ENCODE data around the gene AKAP7.
"Not testable (repeated sequence)": the region's sequence is repeated elsewhere in the genome, so short reads cannot be mapped to it uniquely, and the experiment has no call there.

Gene AKAP7

DNA sequence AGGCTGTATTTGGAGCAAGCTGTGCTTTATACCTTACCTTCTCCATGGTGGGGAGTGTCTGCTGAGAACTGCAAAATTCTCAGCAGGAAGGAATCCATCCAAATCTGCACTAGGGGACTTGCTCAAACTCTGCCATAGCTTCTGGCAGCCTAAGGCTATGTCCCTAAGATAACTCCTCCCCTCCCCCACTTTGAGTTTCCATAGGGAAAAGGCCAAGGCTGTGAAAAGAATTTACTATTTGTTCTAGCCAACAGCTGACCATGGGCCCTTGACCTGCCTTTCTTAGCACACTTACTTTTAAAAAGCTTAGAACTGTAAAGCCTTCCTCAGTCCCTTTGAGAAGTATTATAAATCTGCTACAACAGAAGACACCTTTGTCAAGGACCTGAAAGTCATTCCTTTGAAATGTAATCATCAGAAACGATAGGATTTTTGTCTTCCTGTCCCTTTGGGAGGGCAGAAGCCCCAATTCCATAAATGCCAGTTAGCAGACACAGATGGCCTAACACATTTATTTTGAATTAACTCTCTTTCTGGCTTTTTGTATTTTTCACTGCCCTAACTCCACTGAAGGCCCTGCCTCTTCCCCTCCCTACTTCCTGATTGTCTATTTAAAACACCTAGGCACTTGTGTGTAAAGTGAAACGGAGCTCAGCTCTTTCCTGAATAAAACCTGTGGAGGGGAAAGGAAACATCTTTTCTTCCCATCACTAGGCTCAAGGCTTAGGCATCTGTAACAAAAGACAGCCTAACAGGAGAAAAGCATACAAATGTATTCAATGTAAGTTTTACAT is 157.1 kb downstream of the AKAP7 start:
- no peak for DNase-seq (ENCODE audit: low spot score)

DNA sequence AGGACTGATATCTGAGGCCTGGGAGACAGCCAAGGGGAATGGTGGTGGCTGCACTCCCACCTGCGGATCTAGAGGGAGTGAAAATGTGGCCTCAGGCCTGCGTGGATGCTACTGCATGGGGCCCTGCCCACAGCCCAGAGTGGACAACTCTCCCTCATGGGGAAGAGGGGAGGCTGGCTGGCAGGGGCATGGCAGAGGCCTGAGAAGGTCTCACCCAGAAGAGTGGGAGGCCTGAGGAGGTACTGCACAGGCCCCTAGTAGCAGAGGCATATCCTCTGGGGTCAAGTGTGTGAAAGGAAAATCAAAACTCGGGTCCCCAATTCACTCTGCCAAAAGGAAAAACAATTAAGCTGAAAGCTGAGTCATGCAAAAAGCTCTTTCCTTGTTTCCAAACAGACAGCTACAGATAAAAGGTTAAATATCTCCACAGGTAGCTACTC is 158.2 kb downstream of the AKAP7 start:
- no peak for DNase-seq (ENCODE audit: low spot score)

DNA sequence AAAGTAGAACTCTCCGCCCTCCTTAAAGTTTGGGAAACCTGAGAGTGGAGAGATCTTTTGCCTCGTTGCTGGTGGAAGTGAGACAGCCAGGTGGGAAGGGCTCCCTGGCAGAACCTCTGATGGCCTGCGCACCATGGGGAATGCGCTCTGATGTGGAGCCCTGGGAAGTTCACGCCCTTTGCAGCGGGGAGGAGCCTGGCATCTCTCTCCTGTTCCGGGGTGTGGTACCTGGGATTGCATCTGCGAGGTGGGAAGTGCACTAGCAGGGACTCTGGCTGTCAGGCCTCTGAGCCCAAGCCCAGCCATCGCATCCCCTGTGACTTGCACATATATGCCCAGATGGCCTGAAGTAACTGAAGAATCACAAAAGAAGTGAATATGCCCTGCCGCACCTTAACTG is 159.8 kb downstream of the AKAP7 start:
- DNase-seq (ENCODE audit: low spot score): no peak

DNA sequence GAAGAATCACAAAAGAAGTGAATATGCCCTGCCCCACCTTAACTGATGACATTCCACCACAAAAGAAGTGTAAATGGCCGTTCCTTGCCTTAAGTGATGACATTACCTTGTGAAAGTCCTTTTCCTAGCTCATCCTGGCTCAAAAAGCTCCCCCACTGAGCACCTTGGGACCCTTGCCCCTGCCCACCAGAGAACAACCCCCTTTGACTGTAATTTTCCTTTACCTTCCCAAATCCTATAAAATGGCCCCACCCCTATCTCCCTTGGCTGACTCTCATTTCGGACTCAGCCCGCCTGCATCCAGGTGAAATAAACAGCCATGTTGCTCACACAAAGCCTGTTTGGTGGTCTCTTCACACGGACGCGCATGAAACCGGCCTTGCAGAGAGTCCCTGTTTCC is 165.6 kb downstream of the AKAP7 start:
- DNase-seq (ENCODE audit: low spot score): not testable (repeated sequence)

DNA sequence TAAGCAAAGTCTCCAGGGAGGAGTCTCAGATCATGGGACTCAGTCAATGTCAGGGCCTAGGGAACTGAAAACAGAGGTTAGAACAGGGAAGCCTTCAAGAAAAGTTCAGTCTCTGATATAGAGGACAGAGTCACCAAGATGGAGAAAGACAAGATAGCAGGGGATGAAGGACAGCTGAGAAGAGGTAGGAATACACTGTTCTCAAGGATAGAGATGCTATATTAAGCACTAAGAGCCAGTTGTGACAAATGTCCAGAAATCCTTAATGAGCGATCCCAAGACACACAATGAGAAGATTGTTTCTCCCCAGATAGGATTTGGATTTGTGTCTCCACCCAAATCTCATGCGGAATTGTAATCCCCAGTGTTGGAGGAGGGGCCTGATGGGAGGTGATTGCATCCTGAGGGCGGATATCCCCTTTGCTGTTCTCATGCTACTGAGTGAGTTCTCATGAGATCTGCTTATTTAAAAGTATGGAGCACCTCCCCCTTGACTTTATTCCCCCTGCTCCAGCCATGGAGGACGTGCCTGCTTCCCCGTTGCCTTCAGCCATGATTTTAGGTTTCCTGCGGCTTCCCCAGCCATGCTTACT is 168.2 kb downstream of the AKAP7 start:
- DNase-seq (ENCODE audit: low spot score): no peak

DNA sequence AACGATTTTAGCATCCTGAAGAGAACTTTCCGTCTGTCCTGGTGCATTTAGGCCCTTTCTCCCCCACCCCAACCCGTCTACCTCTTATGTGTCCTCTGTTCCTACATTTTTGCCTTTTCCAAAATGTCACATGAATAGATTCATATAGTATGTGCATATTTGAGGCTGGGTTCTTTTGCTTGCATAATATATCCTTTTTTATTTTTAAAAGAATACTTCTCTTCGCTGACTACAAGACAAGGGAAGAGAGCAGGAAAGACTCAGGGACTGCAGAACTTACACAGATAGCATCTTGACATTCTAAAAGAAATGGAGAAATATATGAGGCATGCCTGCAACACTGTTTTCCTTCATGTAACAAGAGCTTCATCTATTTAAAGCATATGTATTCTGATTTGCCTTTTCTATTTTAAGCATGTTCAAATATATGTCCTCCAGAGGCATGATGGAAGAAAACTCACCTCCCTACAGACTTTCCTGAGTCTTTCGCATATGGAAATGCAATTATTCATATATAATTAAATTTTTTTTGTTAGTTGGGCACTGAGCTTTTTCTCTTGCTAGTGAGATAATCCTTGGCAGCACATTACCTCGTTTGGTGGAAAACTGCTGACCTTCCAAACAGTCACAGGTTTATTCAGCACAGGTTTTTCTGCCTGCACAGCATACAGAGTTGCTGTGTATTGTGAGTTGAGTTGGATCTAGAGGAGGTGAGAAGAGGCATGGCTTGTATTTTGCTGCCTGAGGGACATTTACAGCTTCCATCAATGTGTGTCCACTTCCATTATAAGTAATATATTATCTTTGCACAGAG is 170.0 kb downstream of the AKAP7 start:
- DNase-seq (ENCODE audit: low spot score): no peak

DNA sequence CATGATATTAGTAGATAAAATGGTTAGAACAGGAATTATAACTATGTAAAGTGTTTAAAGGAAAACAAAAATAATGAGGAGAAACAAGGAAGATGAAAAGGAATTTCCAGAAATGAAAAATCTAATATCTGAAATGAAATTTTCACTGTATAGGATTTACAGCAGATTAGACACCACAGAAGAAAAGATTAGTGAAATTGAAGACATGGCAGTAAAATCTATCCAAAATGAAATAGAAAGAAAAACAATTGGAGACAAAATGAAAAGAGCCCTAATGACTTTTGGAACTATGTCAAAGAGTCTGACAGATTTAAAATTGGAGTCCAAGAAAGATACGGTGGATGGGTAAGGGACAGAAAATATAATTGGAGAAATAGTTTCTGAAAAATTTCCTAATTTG is 174.2 kb downstream of the AKAP7 start:
- no peak for DNase-seq (ENCODE audit: low spot score)

DNA sequence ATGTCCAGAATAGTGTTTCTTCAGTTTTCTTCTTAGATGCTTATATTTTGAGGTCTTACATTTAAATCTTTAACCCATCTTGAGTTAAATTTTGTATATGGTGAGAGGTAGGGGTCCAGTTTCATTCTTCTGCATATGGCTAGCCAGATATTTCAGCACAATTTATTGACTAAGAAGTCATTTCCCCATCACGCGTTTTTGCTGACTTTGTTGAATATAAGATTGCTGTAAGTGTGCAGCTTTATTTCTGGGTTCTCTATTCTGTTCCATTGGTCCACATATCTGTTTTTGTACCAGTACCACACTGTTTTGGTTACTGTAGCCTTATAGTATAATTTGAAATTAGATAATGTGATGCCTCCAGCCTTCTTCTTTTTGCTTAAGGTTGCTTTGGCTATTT is 179.6 kb downstream of the AKAP7 start:
- DNase-seq (ENCODE audit: low spot score): no peak

DNA sequence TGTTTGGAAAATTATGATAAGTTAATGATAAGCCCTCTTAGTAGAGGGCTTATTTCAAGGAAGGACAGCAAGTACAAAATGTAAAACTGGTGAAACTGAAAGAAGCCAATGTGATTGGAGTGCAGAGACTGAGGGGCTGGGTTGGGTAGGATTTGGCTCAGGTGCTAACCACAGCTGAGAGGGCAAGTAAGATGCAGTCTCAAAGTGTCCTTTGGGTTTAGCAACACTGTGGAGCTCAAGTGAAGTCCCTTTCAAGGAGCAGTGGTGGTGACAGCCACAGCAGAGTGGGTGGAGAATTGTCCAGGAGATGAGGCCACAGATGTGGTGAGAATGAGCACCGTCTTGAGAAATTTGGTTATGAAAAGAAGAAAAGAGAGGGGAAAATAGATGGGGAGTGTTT is 181.4 kb downstream of the AKAP7 start:
- DNase-seq (ENCODE audit: low spot score): no peak

DNA sequence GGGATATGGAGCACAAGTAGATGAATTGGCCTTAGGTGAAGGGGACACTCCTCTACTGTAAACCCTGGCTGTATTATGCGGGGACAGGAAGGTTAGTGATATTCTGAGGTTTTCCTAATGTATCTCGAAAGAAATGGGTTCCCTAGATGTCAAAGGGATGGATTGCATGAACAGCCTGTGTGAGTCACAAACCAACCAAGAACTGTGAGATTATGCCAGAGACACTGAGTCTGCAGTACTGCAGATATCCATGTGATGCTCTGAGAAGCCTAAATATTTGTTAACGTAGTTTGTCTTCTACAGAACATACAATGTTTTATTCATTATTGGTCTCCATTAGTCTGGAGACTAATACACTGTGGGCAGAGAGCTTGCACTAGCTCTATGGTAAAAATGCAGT is 182.2 kb downstream of the AKAP7 start:
- DNase-seq (ENCODE audit: low spot score): no peak

DNA sequence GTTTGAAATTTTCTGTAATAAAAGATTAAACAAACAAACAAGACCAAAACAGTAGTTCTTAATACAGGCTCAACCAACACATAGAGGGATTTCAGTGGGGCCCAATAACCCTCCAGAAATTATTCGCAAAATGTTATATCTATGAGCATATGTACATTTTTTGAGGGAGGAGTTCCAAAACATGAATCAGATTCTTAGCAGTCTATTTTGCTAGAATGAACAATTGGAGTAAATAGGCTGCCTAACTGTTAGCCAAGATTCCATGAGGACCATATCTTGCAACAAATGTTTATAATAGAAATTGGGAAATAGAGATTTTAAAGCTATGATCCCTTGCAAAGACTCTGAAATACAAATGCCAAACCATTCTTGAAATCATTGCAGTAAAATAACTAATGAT is 186.3 kb downstream of the AKAP7 start:
- no peak for DNase-seq (ENCODE audit: low spot score)

DNA sequence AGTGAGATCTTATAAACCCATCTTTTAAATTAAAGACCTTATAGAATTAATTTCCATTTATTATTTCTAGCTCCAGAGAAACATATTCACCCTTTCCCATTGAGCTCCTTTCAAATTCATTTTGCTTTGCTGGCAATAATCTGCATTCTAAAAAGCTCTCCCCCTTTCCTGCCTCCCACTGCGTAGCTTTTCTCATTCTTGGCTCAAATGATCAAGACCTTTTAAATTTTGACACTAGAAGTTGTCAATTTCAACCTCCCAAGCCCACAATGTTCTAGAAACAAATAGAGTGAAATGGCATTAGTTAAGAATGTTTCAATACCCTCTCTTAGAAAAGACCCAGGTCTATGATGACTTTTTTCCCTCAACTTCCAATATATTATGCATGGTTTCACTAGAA is 186.9 kb downstream of the AKAP7 start:
- no peak for DNase-seq (ENCODE audit: low spot score)

DNA sequence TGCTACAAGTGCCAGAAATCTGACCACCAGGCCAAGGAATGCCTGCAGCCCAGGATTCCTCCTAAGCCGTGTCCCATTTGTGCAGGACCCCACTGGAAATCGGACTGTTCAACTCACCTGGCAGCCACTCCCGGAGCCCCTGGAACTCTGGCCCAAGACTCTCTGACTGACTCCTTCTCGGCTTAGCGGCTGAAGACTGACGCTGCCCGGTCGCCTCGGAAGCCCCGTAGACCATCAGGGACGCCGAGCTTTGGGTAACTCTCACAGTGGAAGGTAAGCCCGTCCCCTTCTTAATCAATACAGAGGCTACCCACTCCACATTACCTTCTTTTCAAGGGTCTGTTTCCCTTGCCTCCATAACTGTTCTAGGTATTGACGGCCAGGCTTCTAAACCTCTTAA is 190.4 kb downstream of the AKAP7 start:
- not testable (repeated sequence) for DNase-seq (ENCODE audit: low spot score)

DNA sequence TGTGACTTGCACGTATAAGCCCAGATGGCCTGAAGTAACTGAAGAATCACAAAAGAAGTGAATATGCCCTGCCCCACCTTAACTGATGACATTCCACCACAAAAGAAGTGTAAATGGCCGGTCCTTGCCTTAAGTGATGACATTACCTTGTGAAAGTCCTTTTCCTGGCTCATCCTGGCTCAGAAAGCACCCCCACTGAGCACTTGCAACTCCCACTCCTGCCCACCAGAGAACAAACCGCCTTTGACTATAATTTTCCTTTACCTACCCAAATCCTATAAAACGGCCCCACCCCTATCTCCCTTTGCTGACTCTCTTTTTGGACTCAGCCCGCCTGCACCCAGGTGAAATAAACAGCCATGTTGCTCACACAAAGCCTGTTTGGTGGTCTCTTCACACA is 193.5 kb downstream of the AKAP7 start:
- DNase-seq (ENCODE audit: low spot score): not testable (repeated sequence)

DNA sequence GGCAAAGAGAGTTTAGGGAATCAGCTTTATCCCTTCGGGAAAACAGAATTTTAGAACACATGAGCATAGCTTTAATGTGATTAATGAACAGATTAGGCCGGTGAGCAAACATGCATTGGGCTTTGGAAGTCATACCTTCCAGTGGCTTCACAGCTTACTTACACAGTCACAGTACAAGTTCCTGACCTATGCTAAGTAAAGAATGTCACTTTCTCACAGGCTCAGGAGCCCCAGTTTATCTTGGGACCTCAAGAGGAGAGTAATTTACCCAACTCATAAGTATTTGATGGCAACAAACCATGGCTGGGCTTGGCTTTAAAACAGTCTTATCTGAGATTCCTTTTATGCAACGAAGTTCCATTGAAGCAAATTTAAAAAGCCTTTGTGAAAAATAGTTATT is 195.9 kb downstream of the AKAP7 start:
- DNase-seq (ENCODE audit: low spot score): no peak

DNA sequence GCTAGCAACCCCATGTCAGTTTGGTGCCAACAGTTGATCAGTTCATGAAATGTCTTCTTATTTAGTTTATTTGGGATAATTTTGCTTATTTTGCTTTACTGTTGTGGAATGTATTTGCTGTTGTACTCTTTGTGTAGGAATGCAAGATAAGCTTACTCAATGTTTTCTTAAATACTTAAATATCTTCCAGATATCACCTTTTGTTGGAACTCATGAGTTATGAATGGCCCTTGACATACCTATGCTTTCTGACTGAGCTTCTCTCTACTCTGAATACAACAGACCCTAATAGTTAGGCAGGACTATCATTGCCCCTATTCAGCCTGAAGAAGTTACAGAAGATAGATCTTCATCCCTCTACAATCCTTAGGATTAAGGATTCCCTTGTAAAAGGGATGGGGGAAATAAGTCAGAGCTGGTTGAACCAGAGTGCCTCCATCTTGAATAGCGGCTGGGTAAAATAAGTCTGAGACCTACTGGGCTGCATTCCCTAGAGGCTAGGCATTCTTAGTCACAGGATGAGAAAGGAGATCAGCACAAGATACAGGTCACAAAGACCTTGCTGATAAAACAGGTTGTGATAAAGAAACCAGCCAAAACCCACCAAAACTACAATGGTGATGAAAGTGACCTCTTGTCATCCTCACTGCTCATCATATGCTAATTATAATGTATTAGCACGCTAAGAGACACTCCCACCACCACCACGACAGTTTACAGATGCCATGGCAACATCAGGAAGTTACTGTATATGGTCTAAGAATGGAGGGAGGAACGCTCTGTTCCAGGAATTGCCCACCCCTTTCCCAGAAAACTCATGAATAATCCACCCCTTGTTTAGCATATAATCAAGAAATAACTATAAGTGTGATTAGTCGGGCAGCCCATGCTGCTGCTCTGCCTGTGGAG is 196.9 kb downstream of the AKAP7 start:
- DNase-seq (ENCODE audit: low spot score): no peak

All from CD4-positive, alpha-beta T cell treated with Interleukin-15 for 4 hours (primary cell).